NCI-H69 (cell line): ENCODE results near the gene MED25.
A peak's percentile ranks its signal among the peaks of the same experiment; 100 is the strongest.

ENCODE experiments used
- DNase-seq: peaks from one replicate; lab custom pipeline; 2025; lab: John Stamatoyannopoulos, UW

Gene MED25

DNA sequence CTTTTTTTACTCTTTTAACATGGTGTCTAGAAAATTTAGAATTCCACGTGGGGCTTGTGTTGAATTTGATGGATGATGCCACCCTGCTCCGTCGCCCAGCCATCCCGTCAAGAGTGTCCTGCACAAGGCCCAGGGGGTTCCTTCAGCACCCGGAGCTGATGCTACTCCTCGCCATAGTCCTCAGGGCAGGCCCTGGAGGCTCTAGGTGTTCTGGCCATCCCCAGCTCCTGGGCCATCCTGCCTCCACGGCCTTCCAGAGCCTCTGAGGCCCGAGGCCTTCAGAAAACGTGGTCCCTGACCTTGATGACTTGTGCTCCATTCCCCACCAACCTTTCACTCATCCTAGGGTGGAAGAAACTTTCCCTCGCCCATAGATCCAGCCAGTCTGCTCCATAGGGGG, 55.7 kb downstream of the MED25 start:
- DNase-seq, result no peak

DNA sequence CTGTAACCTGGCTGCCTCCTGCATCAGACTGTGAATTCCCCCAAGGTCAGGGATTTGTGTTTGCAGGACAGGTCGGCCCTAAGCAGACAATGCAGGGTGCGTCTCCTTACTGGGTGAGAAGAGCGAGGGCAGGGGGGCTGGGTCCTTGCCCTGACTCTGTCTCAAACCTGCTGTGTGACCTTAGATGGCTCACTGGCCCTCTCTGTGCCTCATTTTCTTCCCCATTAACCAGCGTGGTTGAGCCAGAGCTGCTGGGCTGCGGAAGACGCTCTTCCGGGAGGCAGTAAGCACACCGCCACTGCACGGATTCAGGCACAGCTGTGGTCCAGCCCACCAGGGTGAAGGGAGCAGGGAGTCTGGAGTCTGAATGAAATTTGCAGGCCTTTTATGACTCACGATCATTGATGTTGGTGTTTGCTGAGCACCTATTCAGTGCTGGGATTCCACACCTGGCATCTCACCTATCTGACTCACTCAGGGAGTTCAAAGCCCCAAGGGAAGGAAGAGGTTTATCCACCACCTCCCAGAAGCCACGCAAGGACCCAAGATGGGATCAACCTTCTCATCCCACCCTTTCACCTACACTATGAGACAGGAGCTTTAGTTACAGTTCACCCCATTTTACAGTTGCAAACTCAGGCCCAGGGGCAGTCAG, 56.5 kb downstream of the MED25 start:
- DNase-seq, result no peak

DNA sequence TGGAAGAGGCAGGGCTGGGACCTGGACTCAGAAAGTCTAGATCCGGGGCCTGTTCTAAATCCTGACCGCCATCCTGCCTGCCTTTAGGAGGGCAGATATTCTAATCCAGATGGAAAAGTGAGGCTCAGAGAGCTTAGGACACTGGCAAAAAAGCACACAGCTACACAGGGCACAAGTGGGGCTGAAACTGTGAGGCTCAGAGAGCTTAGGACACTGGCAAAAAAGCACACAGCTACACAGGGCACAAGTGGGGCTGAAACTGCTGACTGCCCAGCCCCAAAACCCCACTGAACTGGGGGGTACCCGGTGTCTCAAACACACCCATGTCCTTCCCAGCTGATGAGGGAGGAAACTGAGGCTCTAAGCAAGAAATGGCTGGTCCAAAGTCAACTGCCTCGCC, 57.1 kb downstream of the MED25 start:
- DNase-seq, result no peak

DNA sequence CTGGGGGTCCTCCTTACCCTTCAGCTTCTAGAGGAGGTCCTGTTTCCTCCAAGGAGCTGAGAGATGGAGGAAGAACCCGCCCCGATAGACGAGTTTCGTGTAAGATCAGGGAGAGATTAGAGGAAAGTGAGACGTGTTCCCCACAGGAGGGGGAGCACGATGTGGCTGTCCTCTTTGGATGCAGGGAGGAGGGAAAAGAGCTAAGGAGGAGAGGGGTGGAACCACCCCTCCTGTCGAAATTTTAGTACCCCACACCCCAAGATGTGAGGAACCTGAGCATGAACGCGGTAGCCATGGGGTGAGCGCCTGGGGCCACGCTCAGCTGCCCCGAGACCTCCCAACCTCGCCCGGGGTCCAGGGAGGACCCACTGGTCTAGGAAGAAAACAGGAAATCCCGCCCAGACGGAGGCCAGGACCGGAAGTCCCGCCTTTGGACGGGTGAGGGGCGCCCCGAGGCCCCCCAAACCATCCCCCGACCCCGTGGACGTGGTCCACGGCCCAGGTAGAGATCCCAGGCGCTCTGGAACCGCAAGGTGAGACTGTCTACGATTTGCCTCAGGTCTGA, 57.9 kb downstream of the MED25 start:
- peak; percentile 72 for DNase-seq

DNA sequence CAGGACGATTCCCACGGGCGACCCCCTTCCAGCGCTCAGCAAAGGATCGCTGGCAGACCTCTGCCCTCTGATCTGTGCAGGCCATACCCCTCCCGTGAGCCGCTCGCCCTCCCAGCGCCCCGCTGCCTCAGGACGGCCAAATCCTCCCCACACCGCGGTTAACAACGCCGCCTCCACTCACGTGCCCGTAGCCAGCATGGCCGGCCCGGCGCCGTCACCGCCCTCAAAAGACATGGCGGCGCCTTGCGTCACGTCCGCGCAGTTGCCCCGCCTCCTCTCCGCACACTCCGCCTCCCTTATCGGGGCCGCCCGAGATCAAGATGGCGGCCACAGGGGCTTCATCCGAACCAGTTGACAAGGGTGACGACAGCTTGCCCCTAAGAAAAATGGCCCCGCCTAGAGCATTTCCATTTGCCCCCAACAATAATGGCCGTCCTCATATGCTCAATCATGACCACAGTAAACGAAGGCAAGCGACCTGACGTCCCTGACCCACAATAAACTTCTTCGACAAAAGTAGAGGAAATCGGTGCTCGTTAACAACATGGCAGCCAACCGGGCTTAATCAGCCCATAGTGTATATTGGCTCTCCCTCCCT, 58.4 kb downstream of the MED25 start:
- DNase-seq, result peak; percentile 99

DNA sequence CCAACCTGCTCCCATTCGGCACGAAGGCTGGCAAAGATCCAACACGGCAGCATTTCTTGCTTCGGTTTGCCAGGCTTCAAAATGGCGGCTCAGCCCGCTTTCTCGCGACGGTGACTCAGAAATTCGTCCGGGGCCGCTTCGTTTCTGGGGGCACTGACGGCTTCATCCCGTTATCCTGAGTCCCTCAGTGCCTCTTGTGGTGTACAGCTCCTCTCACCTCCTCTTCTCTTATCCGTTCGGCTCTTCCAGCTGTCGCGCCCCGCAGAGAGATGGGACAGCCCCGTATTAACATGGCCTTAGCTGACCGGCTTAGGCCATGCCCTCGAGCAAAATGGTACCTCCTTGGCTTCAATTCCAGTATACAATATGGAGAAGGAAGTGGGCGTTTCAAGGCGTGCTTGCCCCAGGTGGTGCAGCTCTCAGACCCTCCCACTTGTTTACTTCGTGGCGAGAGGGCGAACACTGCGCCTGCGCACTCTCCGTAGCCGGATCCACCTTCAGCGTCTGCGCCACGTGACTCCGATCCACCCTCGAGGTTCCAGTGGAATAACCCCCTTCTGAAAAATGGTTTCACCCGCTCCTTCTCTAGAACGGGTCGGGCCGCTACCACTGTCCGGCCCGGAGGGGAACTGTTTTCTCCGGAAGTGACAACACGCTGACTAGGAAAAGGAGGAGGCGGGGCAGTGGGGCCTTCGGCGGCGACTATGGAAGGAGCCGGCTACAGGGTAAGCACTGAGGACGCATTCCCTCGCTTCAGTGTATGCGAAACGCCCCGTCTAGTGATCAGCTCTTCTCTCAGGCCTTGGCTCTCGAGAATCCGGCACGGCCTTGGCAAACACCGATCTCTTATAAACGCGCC, 59.2 kb downstream of the MED25 start, which contains the start of the genes AKT1S1 and TBC1D17:
Gene AKT1S1 (minus strand): TSS at position 336 of the 859 bp plus-strand sequence. CDS start 4,060 bp downstream, outside the sequence.
Gene TBC1D17 (plus strand): TSS at position 683 of the 859 bp plus-strand sequence. CDS start 22 bp downstream, at position 705.
- peak; percentile 100 for DNase-seq

DNA sequence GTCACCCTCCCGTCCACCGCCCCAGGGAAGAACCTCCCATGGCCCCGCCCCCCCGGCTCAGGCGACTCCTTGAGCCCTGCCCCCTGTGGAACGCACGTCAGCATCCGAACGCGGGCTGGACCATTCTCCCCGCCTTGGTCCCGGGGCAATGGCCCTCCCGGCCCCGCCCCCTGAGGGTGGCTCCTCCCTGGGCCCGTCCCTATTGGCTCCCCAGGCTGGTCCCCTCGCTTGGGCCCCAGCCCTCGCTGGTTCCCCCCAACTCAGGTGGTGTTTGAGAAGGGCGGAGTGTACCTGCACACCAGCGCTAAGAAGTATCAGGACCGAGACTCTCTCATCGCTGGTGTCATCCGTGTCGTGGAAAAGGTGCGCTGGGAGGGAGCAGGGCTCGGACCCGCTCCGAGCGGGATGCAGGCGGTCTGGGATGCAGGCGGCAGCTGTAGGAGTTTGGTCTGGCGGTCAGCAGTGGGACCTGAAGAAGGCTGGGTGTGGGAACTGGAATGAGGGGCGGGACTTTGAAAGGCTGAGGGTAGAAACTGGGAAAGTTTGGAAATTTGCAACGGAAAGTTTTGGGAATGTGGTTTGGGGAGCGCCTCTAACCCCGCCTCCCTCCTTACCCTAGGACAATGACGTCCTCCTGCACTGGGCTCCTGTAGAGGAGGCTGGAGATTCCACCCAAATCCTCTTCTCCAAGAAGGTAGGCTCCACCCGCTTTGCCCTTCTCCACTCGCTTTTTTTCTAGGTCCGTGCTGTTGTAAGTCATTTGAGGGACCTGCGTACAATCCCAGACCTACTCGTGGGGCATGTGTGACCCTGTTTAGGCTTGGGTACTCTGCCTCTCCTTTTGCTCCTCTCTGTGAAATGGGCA, 60.0 kb downstream of the MED25 start:
- peak; percentile 97 for DNase-seq

DNA sequence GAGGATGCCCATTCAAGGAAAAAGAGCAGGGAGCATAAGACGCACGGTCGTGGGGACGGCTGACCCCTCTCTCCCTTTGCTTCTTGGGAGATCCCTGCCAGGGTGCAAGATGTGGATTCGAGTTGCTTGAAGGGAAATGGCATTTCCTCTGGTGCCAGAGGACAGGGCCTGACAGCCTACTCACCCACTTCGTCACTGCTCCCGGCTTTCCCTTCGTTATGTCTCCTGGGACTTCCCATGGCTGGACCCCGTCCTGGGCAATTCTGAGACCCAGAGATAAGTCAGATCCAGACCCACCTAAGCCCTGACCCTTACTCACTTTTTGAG, 60.6 kb downstream of the MED25 start:
- DNase-seq, result no peak

DNA sequence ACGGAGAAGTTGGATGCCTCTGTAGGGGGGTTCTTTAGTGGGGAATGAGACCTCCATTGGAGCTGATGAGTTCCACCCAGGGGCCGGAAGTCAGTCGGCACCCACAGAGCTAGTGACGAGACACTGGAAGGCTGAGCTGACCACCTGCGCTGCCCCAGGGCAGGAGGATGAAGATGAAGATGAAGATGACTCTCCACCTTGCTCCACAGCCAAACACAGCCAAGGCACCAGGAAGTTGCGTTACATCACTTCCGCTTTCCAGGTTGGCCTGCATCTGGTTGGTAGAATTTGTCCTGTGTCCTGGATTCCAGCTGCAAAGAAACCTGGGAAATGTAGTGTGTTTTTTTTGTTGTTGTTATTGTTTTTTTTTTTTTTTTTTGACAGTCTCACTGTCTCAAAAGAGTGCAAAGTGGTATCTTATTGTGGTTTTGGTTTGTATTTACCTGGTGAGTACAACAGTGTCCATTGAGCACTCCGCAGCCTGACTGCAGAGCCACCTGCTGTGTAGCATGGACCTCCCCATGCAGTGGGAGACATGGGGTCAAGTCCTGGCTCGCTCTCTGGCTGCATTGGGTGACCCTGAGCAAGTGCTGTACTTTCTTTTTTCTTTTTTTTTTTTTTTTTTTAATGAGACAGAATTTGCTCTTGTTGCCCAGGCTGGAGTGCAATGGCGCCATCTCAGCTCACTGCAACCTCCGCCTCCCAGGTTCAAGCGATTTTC, 61.3 kb downstream of the MED25 start:
- DNase-seq, result no peak

DNA sequence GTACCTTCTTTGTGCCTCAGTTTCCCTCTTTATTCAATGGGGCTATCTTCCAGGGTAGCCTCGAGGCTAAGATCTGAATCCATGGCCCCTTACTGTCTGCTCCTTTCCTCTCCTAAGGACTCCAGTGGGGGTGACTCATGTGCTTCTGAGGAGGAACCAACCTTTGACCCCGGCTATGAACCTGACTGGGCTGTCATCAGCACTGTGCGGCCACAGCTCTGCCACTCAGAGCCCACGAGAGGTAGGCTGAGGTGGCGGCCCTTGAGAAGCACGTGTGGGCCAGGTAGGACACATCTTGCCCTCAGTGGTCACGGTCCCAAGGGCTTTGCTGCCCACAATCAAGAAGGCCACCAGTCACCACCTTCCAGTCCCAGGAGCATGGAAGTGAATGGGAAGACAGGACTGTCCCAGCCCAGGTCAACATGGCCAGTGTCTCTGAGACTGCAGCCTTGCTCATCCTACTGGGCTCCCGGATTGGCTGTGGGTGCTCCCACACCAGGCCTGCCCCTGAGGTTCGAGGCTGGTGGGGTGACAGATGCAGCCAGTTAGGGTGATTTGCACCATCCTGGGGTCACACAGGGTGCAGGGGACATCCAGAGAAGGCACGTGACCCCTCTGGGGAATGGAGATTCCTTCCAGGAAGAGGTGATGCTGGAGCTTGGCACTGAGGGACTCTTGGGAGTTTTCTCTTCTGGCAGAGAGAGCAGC, 62.2 kb downstream of the MED25 start:
- DNase-seq, result no peak

DNA sequence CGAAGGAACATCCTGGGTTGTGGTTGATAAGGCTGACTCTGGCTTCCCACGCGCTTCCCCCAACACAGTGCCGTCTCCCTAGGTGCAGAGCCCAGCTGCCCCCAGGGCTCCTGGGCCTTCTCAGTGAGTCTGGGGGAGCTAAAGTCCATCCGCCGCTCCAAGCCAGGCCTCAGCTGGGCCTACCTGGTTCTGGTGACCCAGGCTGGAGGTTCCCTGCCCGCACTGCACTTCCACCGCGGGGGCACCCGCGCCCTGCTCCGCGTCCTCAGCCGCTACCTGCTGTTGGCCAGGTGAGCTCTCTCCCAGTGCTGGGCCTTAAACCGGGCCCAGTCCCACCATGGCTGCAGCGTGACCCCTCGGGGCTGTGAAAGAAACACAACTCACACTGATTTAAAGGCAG, 63.1 kb downstream of the MED25 start:
- no peak for DNase-seq

DNA sequence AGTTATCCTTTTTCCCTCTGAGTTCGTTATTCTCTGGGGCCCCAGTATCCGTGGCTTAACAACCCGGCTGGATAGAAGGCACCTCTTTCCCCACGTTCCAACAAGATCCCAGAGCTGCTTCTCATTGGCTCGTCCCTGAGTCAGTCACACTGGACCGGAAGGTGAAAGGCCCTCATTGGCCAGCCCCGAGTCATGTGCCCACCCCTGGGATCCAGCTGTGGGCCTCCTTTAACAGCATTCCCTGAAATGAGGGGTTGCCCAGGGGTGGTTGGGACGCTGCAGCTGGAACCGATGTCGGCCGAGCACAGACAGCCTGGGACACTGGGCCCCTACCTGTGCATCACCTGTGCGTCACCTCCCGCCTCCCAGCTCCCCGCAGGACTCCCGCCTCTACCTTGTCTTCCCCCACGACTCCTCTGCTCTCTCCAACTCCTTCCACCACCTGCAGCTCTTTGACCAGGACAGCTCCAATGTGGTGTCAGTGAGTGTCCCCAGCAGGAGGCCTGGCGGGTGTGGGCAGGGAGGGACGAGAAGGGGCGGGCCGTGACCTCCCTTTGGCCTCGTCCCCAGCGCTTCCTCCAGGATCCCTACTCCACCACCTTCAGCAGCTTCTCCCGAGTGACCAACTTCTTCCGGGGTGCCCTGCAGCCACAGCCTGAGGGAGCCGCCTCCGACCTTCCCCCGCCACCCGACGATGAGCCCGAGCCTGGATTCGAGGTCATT, 63.7 kb downstream of the MED25 start:
- DNase-seq, result no peak

DNA sequence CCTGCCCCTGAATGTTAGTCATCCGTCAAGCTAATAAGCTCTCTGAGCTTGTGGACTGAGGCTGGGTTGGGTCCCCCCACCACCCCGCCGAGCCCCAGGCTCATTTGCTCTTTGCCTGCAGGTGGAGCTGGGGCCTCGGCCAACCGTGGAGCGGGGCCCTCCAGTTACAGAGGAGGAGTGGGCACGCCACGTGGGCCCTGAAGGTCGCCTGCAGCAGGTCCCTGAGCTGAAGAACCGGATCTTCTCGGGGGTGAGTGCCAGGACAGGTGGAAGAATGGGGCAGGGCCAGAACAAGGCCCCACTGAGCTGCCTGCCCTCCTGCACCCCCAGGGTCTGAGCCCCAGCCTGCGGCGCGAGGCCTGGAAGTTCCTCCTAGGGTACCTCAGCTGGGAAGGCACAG, 64.6 kb downstream of the MED25 start:
- no peak for DNase-seq

DNA sequence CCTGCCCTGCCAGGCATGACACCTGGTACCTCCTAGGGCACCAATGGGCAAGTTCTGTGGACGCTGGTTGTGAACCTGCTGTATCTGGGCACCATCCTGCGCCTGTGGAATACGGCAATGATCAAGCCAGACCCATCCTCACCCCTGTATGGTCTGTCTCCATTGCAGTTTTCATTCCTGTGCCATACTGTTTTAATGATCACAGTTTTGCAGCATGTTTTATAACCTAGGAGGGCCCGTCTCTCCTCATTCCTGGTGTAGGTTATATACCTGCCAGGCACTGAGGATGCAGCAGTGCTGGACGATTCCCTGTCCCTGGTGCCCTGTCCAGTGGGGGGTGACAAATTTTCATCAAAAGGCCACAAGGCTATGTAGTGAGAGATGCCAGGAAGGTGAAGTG, 65.0 kb downstream of the MED25 start:
- DNase-seq, result no peak

DNA sequence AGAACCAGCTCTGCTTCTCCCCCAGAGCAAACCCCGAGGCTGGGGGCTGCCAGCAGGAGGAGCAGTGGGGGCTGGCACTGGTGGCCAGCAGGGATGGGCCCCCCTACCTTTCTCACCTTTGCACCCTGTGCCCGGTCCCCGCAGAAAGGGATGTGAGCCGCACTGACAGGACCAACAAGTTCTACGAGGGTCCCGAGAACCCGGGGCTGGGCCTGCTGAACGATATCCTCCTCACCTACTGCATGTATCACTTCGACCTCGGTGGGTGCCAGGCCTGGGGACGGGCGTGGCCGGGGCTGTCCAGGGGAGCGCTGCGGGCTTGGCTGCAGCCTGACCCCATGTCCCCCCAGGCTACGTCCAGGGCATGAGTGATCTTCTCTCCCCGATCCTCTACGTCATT, 66.0 kb downstream of the MED25 start:
- no peak for DNase-seq

DNA sequence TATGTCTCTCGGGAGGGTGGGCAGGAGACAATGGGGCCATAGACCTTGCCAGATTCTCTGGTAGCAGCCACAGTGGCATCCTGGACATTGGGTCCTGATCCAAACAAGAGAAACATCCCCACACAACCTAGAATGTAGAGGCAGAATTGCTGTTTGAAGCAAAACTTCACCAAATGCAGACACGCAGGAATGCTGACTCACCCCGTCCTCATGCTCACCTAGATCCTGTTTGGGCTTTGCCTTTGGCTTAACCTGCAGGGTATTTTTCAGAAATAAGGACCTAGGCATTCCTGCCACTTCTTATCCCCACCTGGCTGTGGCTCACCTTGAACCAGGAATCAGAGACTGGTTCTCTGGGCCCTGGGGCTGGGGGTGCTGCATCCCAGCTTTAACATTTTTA, 66.7 kb downstream of the MED25 start:
- no peak for DNase-seq
